Liver (tissue), 9 donors: ENCODE measurements around the gene AFDN. TPM values are rescaled to one million over a fixed set of nuclear protein-coding genes. Genes with fewer than 3 reads are reported as not detected.

ENCODE experiments used
- DNase-seq: peaks from one replicate; pipeline ENCODE4 v3.0.0-alpha.2; 2017; ENCODE audit warnings: low spot score
- H3K27ac ChIP-seq, 2 donors: one replicate each; pipeline ENCODE4 v1.7.0; 2013; ENCODE audit warnings: inconsistent platforms in 2 of 2, low read length in 2 of 2, control low read depth in 1 of 2, low read depth in 1 of 2, mild to moderate bottlenecking in 1 of 2
- H3K27me3 ChIP-seq, 4 donors: one replicate each; pipeline versions ENCODE4 v1.6.1 to v1.7.0; 2013; ENCODE audit warnings: low read length in 3 of 4, inconsistent platforms in 1 of 4, mild to moderate bottlenecking in 1 of 4, moderate library complexity in 1 of 4; ENCODE audit not compliant: control insufficient read depth in 4 of 4, insufficient read depth in 4 of 4
- H3K36me3 ChIP-seq, 4 donors: one replicate each; pipeline versions ENCODE4 v1.6.1 to v1.7.0; 2013; ENCODE audit warnings: low read length in 3 of 4, mild to moderate bottlenecking in 3 of 4, low read depth in 1 of 4, moderate library complexity in 1 of 4; ENCODE audit not compliant: control insufficient read depth in 4 of 4, insufficient read depth in 3 of 4
- H3K4me1 ChIP-seq, 4 donors: one replicate each; pipeline versions ENCODE4 v1.6.1 to v1.7.0; 2013; ENCODE audit warnings: low read length in 3 of 4, mild to moderate bottlenecking in 3 of 4, moderate library complexity in 1 of 4; ENCODE audit not compliant: control insufficient read depth in 4 of 4, insufficient read depth in 4 of 4
- H3K4me3 ChIP-seq, 3 donors: one replicate each; pipeline versions ENCODE4 v1.6.1 to v1.7.0; 2013; ENCODE audit warnings: low read length in 3 of 3, control low read depth in 1 of 3, low read depth in 1 of 3, mild to moderate bottlenecking in 1 of 3
- H3K9ac ChIP-seq, 2 donors: one replicate each; pipeline ENCODE4 v1.7.0; 2013; ENCODE audit warnings: low read length in 2 of 2, mild to moderate bottlenecking in 2 of 2, moderate library complexity in 2 of 2, control low read depth in 1 of 2, low read depth in 1 of 2
- H3K9me3 ChIP-seq, 4 donors: one replicate each; pipeline versions ENCODE4 v1.6.1 to v1.7.0; 2013; ENCODE audit warnings: low read length in 3 of 4; ENCODE audit not compliant: control insufficient read depth in 4 of 4
- ATF3 ChIP-seq: IDR thresholded peaks from 2 replicates; pipeline ENCODE4 v1.6.1; 2016; ENCODE audit warnings: antibody characterized with exemption
- CTCF ChIP-seq: fragments of 150-350 bp; IDR thresholded peaks from 2 replicates; pipeline ENCODE4 v1.5.1; 2017; ENCODE audit warnings: improper control_type of control experiment, low read depth, low read length; ENCODE audit not compliant: missing input control
- EGR1 ChIP-seq, 2 donors: IDR thresholded peaks; 2 replicates each; pipeline ENCODE4 v1.6.1; 2016 to 2018; ENCODE audit warnings: antibody characterized with exemption in 2 of 2, low read depth in 2 of 2
- FOXA1 ChIP-seq: IDR thresholded peaks from 2 replicates; pipeline ENCODE4 v1.6.1; 2016; ENCODE audit warnings: antibody characterized with exemption
- FOXA2 ChIP-seq: IDR thresholded peaks from 2 replicates; pipeline ENCODE4 v1.6.1; 2016; ENCODE audit warnings: antibody characterized with exemption
- GABPA ChIP-seq, 2 donors: IDR thresholded peaks in 1 of 2; conservative IDR thresholded peaks in 1 of 2; 2 replicates each; pipeline ENCODE4 v1.6.1; 2016; ENCODE audit warnings: antibody characterized with exemption in 2 of 2, mild to moderate bottlenecking in 1 of 2, moderate library complexity in 1 of 2
- HNF4A ChIP-seq, 2 donors: conservative IDR thresholded peaks; 2 replicates each; pipeline ENCODE4 v1.6.1; 2016; ENCODE audit warnings: antibody characterized with exemption in 2 of 2, mild to moderate bottlenecking in 2 of 2
- HNF4G ChIP-seq: IDR thresholded peaks from 2 replicates; pipeline ENCODE4 v1.6.1; 2016; ENCODE audit warnings: antibody characterized with exemption
- JUND ChIP-seq, 2 donors: IDR thresholded peaks; 2 replicates each; pipeline ENCODE4 v1.6.1; 2016; ENCODE audit warnings: antibody characterized with exemption in 2 of 2
- MAX ChIP-seq: IDR thresholded peaks from 2 replicates; pipeline ENCODE4 v1.6.1; 2016; ENCODE audit warnings: antibody characterized with exemption
- NR2F2 ChIP-seq: IDR thresholded peaks from 2 replicates; pipeline ENCODE4 v1.6.1; 2016; ENCODE audit warnings: antibody characterized with exemption
- RAD21 ChIP-seq, 2 donors: IDR thresholded peaks; 2 replicates each; pipeline ENCODE4 v1.6.1; 2016; ENCODE audit warnings: antibody characterized with exemption in 2 of 2, mild to moderate bottlenecking in 2 of 2
- REST ChIP-seq: IDR thresholded peaks from 2 replicates; pipeline ENCODE4 v1.6.1; 2016; ENCODE audit warnings: antibody characterized with exemption, mild to moderate bottlenecking
- RXRA ChIP-seq, 2 donors: IDR thresholded peaks; 2 replicates each; pipeline ENCODE4 v1.6.1; 2017 to 2018; ENCODE audit warnings: antibody characterized with exemption in 2 of 2, mild to moderate bottlenecking in 1 of 2
- SP1 ChIP-seq: IDR thresholded peaks from 2 replicates; pipeline ENCODE4 v1.6.1; 2018; ENCODE audit warnings: antibody characterized with exemption, mild to moderate bottlenecking
- TAF1 ChIP-seq: conservative IDR thresholded peaks from 2 replicates; pipeline ENCODE4 v1.6.1; 2016; ENCODE audit warnings: antibody characterized with exemption, mild to moderate bottlenecking
- YY1 ChIP-seq: IDR thresholded peaks from 2 replicates; pipeline ENCODE4 v1.6.1; 2016; ENCODE audit warnings: antibody characterized with exemption, mild to moderate bottlenecking
- ZBTB33 ChIP-seq: IDR thresholded peaks from 2 replicates; pipeline ENCODE4 v1.6.1; 2016; ENCODE audit warnings: antibody characterized with exemption
- WGBS: extraction: QIAGEN DNeasy Blood & Tissue Kit; methylation state at CpG from one replicate; pipeline ENCODE4 v1.1.7; 2013; 5-methylcytosine and 5-hydroxymethylcytosine counted together
- polyA plus RNA-seq, 2 donors: library from polyadenylated mRNA; stranded (reverse) in 1 of 2; unstranded in 1 of 2; fragments of 200-250 nt in 1 of 2; fragments of >200 nt in 1 of 2; fragmentation: Nextera tagmentation in 1 of 2; extraction: Ambion mirVana in 1 of 2; gene quantifications; one replicate each; pipeline versions ENCODE4 v1.2.1 to v1.2.3, GENCODE V29; 2013 to 2015
- total RNA-seq, 2 donors: library from RNA; depleted of rRNA; stranded (reverse); fragments of >200 nt; gene quantifications; one replicate each; pipeline ENCODE4 v1.2.3, GENCODE V29; 2014
- donor health status: healthy.
- donor health status: healthy.
- donor health status: healthy.
- donor health status: healthy.
- donor health status: healthy.

The AFDN gene
- total and polyA plus RNA-seq, 4 donors = 21.3 to 145 (median 29.3) TPM

- no peak for TF ChIP-seq ATF3
- no peak for TF ChIP-seq HNF4A (conservative IDR thresholded peaks at IDR 0.05)
- no peak for TF ChIP-seq JUND (IDR thresholded peaks at IDR 0.05)
- no peak for TF ChIP-seq ZBTB33
- TF ChIP-seq NR2F2 = no peak
- no peak for TF ChIP-seq HNF4G
- TF ChIP-seq MAX = no peak
- no peak for TF ChIP-seq YY1
These were observed 117.4 kb downstream of the AFDN start (continued) for GRCh38 chr6:167944130-167944529.

GRCh38 chr6:167946007-167946406, 119.3 kb downstream of the AFDN start:
- Histone ChIP-seq H3K36me3 (peaks cover 6 to 57% (median 54%) of the 10 kb centered on the region in 4 donors), H3K4me3 (no peak overlapping the region), H3K27me3 (no peaks in the 10 kb centered on the region), H3K9me3 (no peaks in the 10 kb centered on the region), H3K27ac (peak overlapping the region in 1 of 2 donors; percentile 30), H3K9ac (no peak overlapping the region), H3K4me1 (no peaks in the 10 kb centered on the region)
- DNase-seq = no peak
- WGBS = 85% methylated on average over 11 of the region's 11 CpGs
- TF ChIP-seq CTCF = peak; percentile 11
- TF ChIP-seq RAD21 (IDR thresholded peaks at IDR 0.05) = no peak
- no peak for TF ChIP-seq ATF3
- TF ChIP-seq NR2F2 = no peak
- no peak for TF ChIP-seq JUND (IDR thresholded peaks at IDR 0.05)
- TF ChIP-seq FOXA1 = no peak
- TF ChIP-seq FOXA2 = no peak
- no peak for TF ChIP-seq ZBTB33
- TF ChIP-seq GABPA (IDR thresholded peaks at IDR 0.05 in 1 of 2, conservative IDR thresholded peaks at IDR 0.05 in 1 of 2) = no peak

GRCh38 chr6:167946604-167947003, 119.9 kb downstream of the AFDN start:
- DNase-seq = no peak
- H3K36me3 ChIP-seq = peaks cover 8 to 63% (median 59%) of the 10 kb centered on the region in 4 donors
- 87% methylated on average over 5 of the region's 5 CpGs for WGBS
- H3K27ac ChIP-seq = no peak overlapping the region
- H3K27me3 ChIP-seq = no peaks in the 10 kb centered on the region
- H3K4me1 ChIP-seq = no peaks in the 10 kb centered on the region
- H3K9me3 ChIP-seq = no peaks in the 10 kb centered on the region
- no peak overlapping the region for H3K9ac ChIP-seq
- H3K4me3 ChIP-seq = no peak overlapping the region
- no peak for TF ChIP-seq HNF4G
- no peak for TF ChIP-seq EGR1 (IDR thresholded peaks at IDR 0.05; ENCODE audit: low read depth in 2 of 2)
- no peak for TF ChIP-seq SP1
- TF ChIP-seq HNF4A (conservative IDR thresholded peaks at IDR 0.05) = no peak
- no peak for TF ChIP-seq ATF3
- TF ChIP-seq GABPA (IDR thresholded peaks at IDR 0.05 in 1 of 2, conservative IDR thresholded peaks at IDR 0.05 in 1 of 2) = no peak
- TF ChIP-seq RXRA (IDR thresholded peaks at IDR 0.05) = no peak
- TF ChIP-seq FOXA1 = no peak
- no peak for TF ChIP-seq FOXA2
- no peak for TF ChIP-seq NR2F2
- TF ChIP-seq JUND (IDR thresholded peaks at IDR 0.05) = no peak
- TF ChIP-seq TAF1 = no peak
- no peak for TF ChIP-seq MAX
- TF ChIP-seq YY1 = no peak
- no peak for TF ChIP-seq REST
